Measurements from ENCODE around the gene STAT1.

- TF ChIP-seq, protein P1, sequence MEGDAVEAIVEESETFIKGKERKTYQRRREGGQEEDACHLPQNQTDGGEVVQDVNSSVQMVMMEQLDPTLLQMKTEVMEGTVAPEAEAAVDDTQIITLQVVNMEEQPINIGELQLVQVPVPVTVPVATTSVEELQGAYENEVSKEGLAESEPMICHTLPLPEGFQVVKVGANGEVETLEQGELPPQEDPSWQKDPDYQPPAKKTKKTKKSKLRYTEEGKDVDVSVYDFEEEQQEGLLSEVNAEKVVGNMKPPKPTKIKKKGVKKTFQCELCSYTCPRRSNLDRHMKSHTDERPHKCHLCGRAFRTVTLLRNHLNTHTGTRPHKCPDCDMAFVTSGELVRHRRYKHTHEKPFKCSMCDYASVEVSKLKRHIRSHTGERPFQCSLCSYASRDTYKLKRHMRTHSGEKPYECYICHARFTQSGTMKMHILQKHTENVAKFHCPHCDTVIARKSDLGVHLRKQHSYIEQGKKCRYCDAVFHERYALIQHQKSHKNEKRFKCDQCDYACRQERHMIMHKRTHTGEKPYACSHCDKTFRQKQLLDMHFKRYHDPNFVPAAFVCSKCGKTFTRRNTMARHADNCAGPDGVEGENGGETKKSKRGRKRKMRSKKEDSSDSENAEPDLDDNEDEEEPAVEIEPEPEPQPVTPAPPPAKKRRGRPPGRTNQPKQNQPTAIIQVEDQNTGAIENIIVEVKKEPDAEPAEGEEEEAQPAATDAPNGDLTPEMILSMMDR (IDR thresholded peaks at IDR 0.05): no peak
- no peak for TF ChIP-seq EZH2 (IDR thresholded peaks at IDR 0.05)
Observed at GRCh38 chr2:191049728-191050639, 36.0 kb upstream of the STAT1 start.

Data from neural progenitor cell (in vitro differentiated cells).